Central memory CD8-positive, alpha-beta T cell (primary cell): ENCODE results near the gene FOXL2.

Source experiments
- ATAC-seq: fragments of 150-1000 bp; cut with Tn5 transposase; replicated peaks from 2 replicates; pipeline ENCODE4 v1.10.0; 2022; ENCODE audit warnings: mild to moderate bottlenecking, moderate FRiP score, moderate number of reproducible peaks; ENCODE audit not compliant: poor library complexity, severe bottlenecking; ENCODE audit errors: extremely low read depth
- DNase-seq, 2 donors: peaks; one replicate each; pipeline ENCODE4 v3.0.0; 2021; ENCODE audit warnings: low spot score in 2 of 2
- H3K27ac Mint-ChIP-seq: one replicate; pipeline ENCODE4 v1.8.0; 2022; ENCODE audit warnings: low read depth, mild to moderate bottlenecking, moderate library complexity, mixed read lengths
- H3K27me3 Mint-ChIP-seq: one replicate; pipeline ENCODE4 v1.8.0; 2022; ENCODE audit warnings: mixed read lengths
- H3K36me3 Mint-ChIP-seq: one replicate; pipeline ENCODE4 v1.8.0; 2022; ENCODE audit warnings: mild to moderate bottlenecking, moderate library complexity, mixed read lengths; ENCODE audit not compliant: insufficient read depth
- H3K4me1 Mint-ChIP-seq: one replicate; pipeline ENCODE4 v1.8.0; 2022; ENCODE audit warnings: mixed read lengths
- H3K4me3 Mint-ChIP-seq: one replicate; pipeline ENCODE4 v1.8.0; 2022; ENCODE audit warnings: mild to moderate bottlenecking, moderate library complexity, mixed read lengths
- H3K9me3 Mint-ChIP-seq: one replicate; pipeline ENCODE4 v1.8.0; 2022; ENCODE audit warnings: mixed read lengths

Gene FOXL2

DNA sequence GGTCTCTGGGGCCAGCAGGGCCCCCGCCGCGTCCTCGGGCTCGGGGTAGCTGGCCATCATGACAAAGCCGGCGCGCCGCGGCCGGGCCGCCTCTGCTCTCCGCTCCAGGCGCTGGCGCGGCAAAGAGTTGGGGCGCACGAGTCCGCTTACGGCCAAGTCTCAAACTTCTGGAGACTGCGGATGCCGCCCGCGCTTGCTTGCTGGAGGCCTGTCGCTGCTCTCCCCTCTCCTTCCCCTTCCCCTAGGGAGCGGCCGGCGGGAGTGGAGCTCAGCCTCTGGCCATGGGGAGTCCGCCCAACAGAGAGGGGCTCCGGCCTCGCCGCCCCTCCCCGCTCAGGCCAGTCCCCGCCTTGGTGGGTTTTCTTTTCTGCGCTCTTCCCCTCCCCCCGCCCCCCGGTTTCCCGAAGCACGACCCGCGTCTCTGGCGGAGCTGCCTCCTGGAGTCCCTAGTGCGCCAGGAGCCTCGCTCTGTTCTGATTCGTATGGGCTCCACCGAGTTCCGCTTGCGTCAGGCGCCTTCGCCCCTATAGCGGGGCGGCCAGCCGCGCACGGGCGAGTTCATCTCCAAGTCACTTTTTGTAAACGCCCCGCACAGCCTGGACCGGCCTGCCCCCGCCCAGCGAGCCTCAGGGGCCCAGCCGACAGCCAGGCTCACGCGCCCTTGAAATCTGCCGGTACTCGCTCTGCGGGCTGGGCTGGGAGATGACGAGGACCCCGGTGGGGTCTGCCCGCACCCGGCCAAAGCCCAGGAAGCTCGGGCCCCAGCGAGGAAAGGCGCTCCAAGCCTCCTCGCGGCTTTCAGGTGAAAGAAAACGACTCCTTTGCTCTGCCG is at the start of gene FOXL2, which contains the start of gene FOXL2NB:
Gene FOXL2, minus strand, starts transcription at position 475 of the 832 bp plus-strand sequence. Its CDS starts 415 bp downstream, at position 60.
Gene FOXL2NB, plus strand, starts transcription at position 555 of the 832 bp plus-strand sequence. Its CDS starts 148 bp downstream, at position 703.
- no peak for DNase-seq
- peak within 1 kb of the TSS; percentile 64 for H3K4me3 Mint-ChIP-seq
- H3K4me1 Mint-ChIP-seq = peaks cover 17% of the 10 kb centered on the region
- peak; percentile 29 for ATAC-seq
- H3K27ac Mint-ChIP-seq = no peak within 1 kb of the TSS
- H3K36me3 Mint-ChIP-seq = peaks cover 2% of the 10 kb centered on the region
- H3K9me3 Mint-ChIP-seq = no peaks in the 10 kb centered on the region
- H3K27me3 Mint-ChIP-seq = peaks cover 86% of the 10 kb centered on the region

DNA sequence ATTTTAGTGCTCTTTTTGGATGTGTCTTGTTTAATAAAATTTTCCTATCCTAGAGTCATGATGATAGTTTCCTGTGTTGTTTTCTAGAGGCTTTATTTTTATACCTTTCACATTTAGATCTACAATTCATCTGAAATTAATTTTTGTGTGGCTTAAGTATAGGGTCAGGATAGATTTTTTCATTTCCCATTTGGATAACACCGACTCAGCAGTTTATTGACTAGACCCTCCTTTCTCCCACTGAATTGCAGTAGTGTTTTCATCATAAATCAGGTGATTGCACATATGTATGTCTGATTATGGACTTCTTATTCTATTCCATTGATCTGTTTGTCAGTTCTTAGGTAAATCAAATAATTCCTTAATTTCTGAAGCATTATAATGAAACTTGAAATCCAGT is 48.8 kb upstream of the FOXL2 start:
- H3K9me3 Mint-ChIP-seq = peaks cover under 1% of the 10 kb centered on the region
- H3K4me3 Mint-ChIP-seq = no peak overlapping the region
- DNase-seq (no peak), ATAC-seq (no peak)
- no peak overlapping the region for H3K27ac Mint-ChIP-seq
- H3K4me1 Mint-ChIP-seq = no peaks in the 10 kb centered on the region
- peaks cover 89% of the 10 kb centered on the region for H3K27me3 Mint-ChIP-seq
- H3K36me3 Mint-ChIP-seq = no peaks in the 10 kb centered on the region

DNA sequence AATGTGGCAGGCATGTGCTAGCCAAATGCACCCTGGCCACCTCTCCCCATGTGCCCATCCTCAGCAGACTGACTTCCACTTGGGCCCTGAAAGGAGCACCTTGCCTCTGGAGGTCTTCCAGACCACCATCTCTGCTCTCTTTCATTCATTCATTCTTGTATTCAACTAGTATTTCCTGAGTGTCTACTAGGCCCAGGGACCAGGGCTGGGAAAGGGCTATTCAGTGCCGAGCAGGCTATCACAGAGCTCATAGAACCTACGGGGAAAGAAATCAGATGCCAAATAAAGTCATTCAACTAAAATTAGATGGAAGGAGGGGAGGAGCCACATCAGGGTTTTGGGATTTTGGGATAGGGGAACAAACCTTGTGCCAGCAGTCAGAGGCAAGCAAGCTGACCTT is 40.2 kb upstream of the FOXL2 start:
- Mint-ChIP-seq H3K9me3 (no peaks in the 10 kb centered on the region), H3K4me1 (no peaks in the 10 kb centered on the region), H3K36me3 (no peaks in the 10 kb centered on the region), H3K27ac (no peak overlapping the region), H3K4me3 (no peak overlapping the region), H3K27me3 (peaks cover 43% of the 10 kb centered on the region)
- ATAC-seq (no peak), DNase-seq (no peak)

DNA sequence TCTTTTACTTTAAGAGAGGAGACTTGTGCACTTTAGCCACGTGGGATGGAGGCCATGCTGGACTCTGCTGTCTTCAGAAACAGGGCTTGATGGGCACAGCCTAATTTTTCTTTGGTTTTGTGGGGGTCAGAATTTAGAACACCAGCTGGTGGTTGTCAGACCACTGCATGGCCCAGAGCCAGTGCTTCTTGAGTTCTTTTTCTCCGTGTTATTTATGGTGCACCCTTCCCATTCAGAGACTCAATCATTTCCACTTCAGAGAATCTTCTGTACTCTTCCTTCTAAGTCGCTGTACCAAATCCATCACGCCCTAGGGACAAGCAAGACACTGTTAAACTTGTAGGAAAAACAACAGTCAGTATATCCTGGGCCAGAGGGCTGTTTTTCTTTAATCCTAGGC is 39.0 kb upstream of the FOXL2 start:
- H3K36me3 Mint-ChIP-seq = no peaks in the 10 kb centered on the region
- no peak overlapping the region for H3K27ac Mint-ChIP-seq
- no peaks in the 10 kb centered on the region for H3K4me1 Mint-ChIP-seq
- ATAC-seq (no peak), DNase-seq (no peak)
- peaks cover 41% of the 10 kb centered on the region for H3K27me3 Mint-ChIP-seq
- no peak overlapping the region for H3K4me3 Mint-ChIP-seq
- H3K9me3 Mint-ChIP-seq = no peaks in the 10 kb centered on the region

DNA sequence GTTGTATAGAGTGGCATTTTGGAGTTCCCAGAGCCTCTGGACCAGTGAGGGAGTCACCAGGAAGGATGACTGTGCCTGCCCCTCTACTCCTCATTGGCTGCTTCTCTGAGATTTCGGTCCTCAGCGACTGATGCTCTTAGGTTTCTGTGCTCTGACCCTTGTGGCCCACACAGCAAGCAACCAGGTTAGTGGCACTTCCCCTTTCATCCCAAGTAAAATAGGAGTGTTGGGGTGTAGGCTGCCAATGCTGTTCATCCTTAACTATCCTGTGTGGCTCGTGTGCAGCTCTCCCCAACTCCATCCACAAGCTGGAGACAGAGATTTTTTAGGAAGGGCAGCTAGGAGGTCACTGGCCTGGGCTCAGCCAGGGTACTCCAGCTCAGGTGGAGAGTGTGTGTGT is 37.9 kb upstream of the FOXL2 start:
- H3K9me3 Mint-ChIP-seq = no peaks in the 10 kb centered on the region
- no peaks in the 10 kb centered on the region for H3K4me1 Mint-ChIP-seq
- H3K27ac Mint-ChIP-seq = no peak overlapping the region
- H3K27me3 Mint-ChIP-seq = peaks cover 36% of the 10 kb centered on the region
- no peaks in the 10 kb centered on the region for H3K36me3 Mint-ChIP-seq
- H3K4me3 Mint-ChIP-seq = no peak overlapping the region
- no peak for ATAC-seq
- DNase-seq = no peak

DNA sequence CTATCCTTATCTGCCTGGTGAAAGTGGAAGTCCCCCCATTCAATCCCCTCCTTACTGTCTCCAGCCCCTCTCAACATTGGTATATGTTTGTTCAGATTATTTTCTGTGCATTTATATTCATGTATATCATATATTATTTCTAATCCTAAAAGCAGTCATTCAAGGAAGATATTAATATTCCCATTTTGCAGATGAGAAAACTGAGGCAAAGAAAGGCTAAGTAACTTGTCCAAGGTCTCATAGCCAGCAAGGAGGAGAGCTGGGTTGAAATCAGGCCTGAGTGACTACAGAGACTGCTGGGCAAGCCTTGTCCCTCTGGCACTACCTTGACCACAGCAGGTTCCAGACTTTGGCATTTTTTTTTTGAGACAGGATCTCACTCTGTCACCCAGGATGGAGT is 29.1 kb upstream of the FOXL2 start:
- Mint-ChIP-seq H3K4me3 (no peak overlapping the region), H3K36me3 (peaks cover 1% of the 10 kb centered on the region), H3K9me3 (no peaks in the 10 kb centered on the region), H3K27ac (no peak overlapping the region), H3K27me3 (peaks cover 22% of the 10 kb centered on the region), H3K4me1 (no peaks in the 10 kb centered on the region)
- ATAC-seq (no peak), DNase-seq (no peak)

DNA sequence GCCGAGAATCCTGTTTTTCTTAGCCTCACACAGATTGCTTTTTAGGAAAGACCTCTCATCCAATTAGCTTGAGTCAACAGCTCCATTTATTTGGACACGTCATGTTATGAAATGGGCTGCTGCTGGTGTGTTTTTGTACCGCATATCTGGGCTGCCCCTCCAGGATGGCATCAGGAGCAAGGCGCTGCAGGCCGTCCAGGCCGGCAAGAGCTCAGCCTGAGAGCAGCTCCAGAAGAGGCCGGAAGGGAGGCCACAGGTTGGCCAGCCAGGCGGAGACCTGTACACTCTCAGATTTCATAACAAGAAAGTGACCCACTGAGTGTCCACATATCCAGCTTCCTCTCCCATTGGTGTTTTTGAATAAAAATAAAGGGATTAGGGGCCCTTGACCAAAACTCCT is 28.4 kb upstream of the FOXL2 start:
- peaks cover 29% of the 10 kb centered on the region for H3K27me3 Mint-ChIP-seq

DNA sequence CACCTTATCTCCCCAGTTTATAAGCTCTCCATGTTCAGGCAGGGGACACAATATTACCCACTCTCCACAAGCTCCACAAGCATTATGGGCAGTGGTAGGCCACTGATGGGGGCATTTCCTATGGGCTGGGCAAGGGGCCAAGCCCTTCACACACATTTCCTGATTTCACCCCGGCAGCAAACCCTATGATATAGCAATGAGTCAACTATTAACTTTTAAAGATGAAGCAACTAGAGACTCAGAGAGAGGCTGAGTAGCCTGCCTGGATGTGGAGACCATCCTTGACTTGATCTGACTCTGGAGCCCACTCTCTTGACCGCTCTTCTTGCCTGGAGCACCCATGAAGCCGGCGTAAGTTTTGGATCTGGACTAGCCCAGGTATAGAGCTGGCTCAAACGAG is 27.5 kb upstream of the FOXL2 start:
- no peaks in the 10 kb centered on the region for H3K9me3 Mint-ChIP-seq
- no peak overlapping the region for H3K4me3 Mint-ChIP-seq
- H3K27me3 Mint-ChIP-seq = peaks cover 38% of the 10 kb centered on the region
- no peak overlapping the region for H3K27ac Mint-ChIP-seq
- no peak for ATAC-seq
- H3K36me3 Mint-ChIP-seq = peaks cover 1% of the 10 kb centered on the region
- DNase-seq = no peak
- H3K4me1 Mint-ChIP-seq = no peaks in the 10 kb centered on the region

More for the DNA sequence above, 28.4 kb upstream of the FOXL2 start:
- H3K4me3 Mint-ChIP-seq = no peak overlapping the region
- DNase-seq (no peak), ATAC-seq (no peak)
- no peaks in the 10 kb centered on the region for H3K4me1 Mint-ChIP-seq
- peaks cover 1% of the 10 kb centered on the region for H3K36me3 Mint-ChIP-seq
- no peaks in the 10 kb centered on the region for H3K9me3 Mint-ChIP-seq
- no peak overlapping the region for H3K27ac Mint-ChIP-seq

DNA sequence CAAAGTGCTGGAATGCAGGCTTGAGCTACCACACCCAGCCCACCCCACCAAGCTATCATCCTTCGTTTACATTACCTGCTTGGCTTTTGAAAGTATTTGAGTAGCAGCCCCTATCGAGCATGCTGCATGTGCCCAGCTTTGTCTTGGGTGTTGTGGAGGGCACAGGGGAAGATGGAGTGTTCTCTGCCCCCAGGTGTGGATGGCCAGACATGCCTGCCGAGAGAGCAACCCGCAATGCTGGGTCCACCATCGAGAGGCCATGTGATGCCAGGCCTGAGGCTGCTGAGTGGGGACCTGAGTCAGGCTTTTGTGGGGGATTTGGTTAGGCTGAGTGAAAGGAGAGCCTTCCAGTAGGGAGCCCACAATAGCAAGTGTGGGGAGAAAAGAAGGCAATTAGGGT is 26.0 kb upstream of the FOXL2 start:
- H3K4me3 Mint-ChIP-seq = no peak overlapping the region
- H3K27me3 Mint-ChIP-seq = peaks cover 39% of the 10 kb centered on the region
- no peaks in the 10 kb centered on the region for H3K4me1 Mint-ChIP-seq
- DNase-seq (no peak), ATAC-seq (no peak)
- H3K27ac Mint-ChIP-seq = no peak overlapping the region
- no peaks in the 10 kb centered on the region for H3K9me3 Mint-ChIP-seq
- peaks cover 1% of the 10 kb centered on the region for H3K36me3 Mint-ChIP-seq

DNA sequence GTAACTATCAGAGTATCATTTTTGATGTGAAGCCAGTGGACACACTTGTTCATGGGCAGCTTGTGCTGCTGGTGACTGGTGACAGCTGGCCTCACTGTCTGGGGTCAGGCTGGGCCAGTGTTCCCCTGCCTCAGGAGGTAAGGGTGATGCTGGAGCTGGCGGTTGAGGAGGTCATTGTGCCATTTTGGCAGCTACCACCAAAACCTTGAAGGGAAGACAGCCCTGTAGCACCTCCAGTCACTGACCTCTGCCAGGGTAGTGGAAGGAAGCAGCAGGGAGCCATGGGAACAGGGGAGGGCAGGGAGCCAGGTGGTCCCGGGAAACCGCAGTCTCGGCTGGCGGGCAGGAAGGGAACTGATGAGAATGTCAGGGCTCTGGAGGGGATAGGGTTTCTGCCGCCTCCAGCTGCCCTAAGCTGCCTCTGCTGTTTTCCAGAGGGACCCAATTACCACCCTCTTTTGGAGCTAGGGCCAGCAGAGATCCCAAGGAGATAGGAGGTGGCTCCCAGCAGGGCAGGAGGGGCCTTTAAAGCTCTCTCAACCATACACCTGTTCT is 24.9 kb upstream of the FOXL2 start:
- ATAC-seq (no peak), DNase-seq (no peak)
- Mint-ChIP-seq H3K4me1 (no peaks in the 10 kb centered on the region), H3K9me3 (no peaks in the 10 kb centered on the region), H3K4me3 (no peak overlapping the region), H3K36me3 (peaks cover 1% of the 10 kb centered on the region), H3K27ac (no peak overlapping the region), H3K27me3 (peaks cover 39% of the 10 kb centered on the region)

DNA sequence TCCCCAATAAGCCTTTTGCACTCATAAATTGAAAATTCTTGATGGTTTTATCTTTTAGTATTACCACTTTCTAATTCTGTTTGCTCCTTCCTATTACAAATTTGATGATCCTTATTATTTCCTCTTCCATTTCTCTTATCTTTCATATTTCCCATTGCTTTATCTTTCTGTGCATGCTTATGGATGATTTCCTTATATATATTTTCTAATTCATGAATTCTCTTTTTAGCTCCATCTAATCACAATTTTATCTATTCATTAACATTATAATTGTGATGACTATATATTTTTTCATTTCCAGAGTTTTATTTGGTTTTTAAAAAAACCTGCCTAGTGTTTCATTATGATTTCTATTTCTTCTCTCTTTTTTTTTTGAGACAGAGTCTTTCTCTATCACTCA is 18.0 kb upstream of the FOXL2 start:
- Mint-ChIP-seq H3K27ac (no peak overlapping the region), H3K4me1 (peaks cover 21% of the 10 kb centered on the region), H3K4me3 (no peak overlapping the region), H3K36me3 (no peaks in the 10 kb centered on the region), H3K27me3 (peaks cover 71% of the 10 kb centered on the region), H3K9me3 (peaks cover 6% of the 10 kb centered on the region)
- ATAC-seq (no peak), DNase-seq (no peak)

DNA sequence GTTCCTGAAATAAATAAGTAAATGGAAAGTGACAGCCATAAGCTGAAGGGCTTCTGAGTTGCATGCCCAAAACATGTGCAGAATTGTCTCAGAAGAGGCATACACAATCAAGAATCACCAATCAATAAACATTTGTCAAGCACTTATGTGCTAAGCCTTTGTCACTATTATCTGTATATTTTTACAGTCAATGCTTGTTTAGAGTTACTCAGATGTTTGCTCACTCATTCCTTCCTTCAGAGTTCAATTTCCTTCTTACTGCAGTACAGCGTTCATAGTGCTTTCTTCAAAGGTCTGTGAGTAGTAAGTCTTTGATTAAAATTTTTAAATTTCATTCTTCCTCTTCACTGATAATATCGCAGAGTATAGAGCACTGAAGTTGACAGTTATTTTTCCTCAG is 17.3 kb upstream of the FOXL2 start:
- Mint-ChIP-seq H3K9me3 (peaks cover 6% of the 10 kb centered on the region), H3K4me3 (no peak overlapping the region), H3K4me1 (peaks cover 23% of the 10 kb centered on the region), H3K27me3 (peaks cover 68% of the 10 kb centered on the region), H3K36me3 (no peaks in the 10 kb centered on the region), H3K27ac (no peak overlapping the region)
- ATAC-seq (no peak), DNase-seq (no peak)

DNA sequence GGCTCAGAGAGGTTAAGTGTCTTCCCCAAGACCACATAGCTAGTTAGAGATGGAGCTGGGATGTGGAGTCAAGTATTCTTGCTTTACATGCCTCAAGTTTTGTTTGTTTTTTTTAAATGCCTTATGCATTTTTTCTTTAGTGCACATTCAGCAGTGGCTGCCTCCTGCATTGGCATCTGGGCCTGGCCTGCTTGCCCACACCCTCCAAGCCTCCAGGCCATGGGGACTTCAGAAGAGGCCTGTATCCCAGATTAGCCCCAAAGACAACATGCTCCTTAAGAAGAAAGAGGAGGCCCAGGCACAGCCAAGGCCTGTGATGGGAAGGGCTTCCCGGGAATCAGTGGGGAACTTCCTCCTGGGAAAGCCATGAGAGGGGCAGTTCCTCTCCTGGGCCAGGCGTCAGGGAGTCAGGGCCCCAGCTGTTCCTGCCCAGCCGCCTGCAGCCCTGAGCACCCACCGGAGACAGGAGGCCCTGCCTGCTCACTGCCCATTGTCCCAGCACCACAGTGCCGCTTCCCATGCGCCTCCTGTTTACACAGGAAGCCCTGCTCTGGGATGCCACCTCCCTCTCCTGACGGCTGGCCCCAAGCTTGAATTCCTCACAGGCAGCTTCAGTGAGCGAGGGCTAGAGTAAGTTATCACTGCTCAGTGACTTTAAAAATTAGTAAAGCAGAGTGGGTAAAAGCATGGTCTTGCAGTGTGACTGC is 16.1 kb upstream of the FOXL2 start:
- DNase-seq (no peak), ATAC-seq (no peak)
- Mint-ChIP-seq H3K9me3 (peaks cover 6% of the 10 kb centered on the region), H3K4me3 (no peak overlapping the region), H3K4me1 (peaks cover 23% of the 10 kb centered on the region), H3K36me3 (no peaks in the 10 kb centered on the region), H3K27ac (no peak overlapping the region), H3K27me3 (peaks cover 79% of the 10 kb centered on the region)
